OCI-LY1 (cell line): ENCODE measurements around the gene P2RY13.

Experiments used
- H2AFZ ChIP-seq: fragments of 200-600 bp; sonication (generic), shearing (Covaris generic); 2 replicates; pipeline ENCODE4 v1.6.0; 2014; ENCODE audit warnings: antibody characterized with exemption, mild to moderate bottlenecking, low read length
- H3F3A ChIP-seq: fragments of 200-600 bp; sonication (generic), shearing (Covaris generic); 2 replicates; pipeline ENCODE4 v1.6.0; 2014; ENCODE audit warnings: mild to moderate bottlenecking, antibody characterized with exemption, low read length, moderate library complexity; ENCODE audit not compliant: insufficient read depth
- H3K27ac ChIP-seq: fragments of 200-600 bp; sonication (generic); 2 replicates; pipeline ENCODE4 v1.5.1; 2014; ENCODE audit warnings: low read length, mixed run types, mild to moderate bottlenecking, low read depth; ENCODE audit not compliant: poor library complexity, severe bottlenecking
- H3K27me3 ChIP-seq: fragments of 200-600 bp; sonication (generic); 2 replicates; pipeline ENCODE4 v1.6.0; 2014; ENCODE audit warnings: antibody characterized with exemption, mild to moderate bottlenecking, low read length, moderate library complexity; ENCODE audit not compliant: insufficient read depth
- H3K36me3 ChIP-seq: fragments of 200-600 bp; sonication (generic); 2 replicates; pipeline ENCODE4 v1.6.1; 2014; ENCODE audit warnings: mild to moderate bottlenecking, antibody characterized with exemption, low read length, moderate library complexity, mixed read lengths; ENCODE audit not compliant: insufficient read depth
- H3K4me1 ChIP-seq: fragments of 200-600 bp; sonication (generic); 2 replicates; pipeline ENCODE4 v1.5.1; 2014; ENCODE audit warnings: mild to moderate bottlenecking, low read length, moderate library complexity; ENCODE audit not compliant: insufficient read depth, severe bottlenecking
- H3K4me2 ChIP-seq: fragments of 200-600 bp; sonication (generic), shearing (Covaris generic); 2 replicates; pipeline ENCODE4 v1.6.1; 2014; ENCODE audit warnings: low read length
- H3K4me3 ChIP-seq: fragments of 200-600 bp; sonication (generic); 2 replicates; pipeline ENCODE4 v1.5.1; 2014; ENCODE audit warnings: low read length, low read depth, mild to moderate bottlenecking, mixed read lengths; ENCODE audit not compliant: poor library complexity, severe bottlenecking
- H3K79me2 ChIP-seq: fragments of 200-600 bp; shearing (Covaris generic); 2 replicates; pipeline ENCODE4 v1.6.1; 2016; ENCODE audit warnings: mixed run types, low read length, mixed read lengths; ENCODE audit not compliant: insufficient read depth
- H3K9ac ChIP-seq: fragments of 200-600 bp; sonication (generic), shearing (Covaris generic); 2 replicates; pipeline ENCODE4 v1.6.1; 2014; ENCODE audit warnings: mild to moderate bottlenecking, low read length, mixed read lengths
- H3K9me2 ChIP-seq: fragments of 200-600 bp; sonication (generic), shearing (Covaris generic); 2 replicates; pipeline ENCODE4 v1.6.1; 2014; ENCODE audit warnings: low read depth, mild to moderate bottlenecking, low read length, mixed read lengths
- H3K9me3 ChIP-seq: fragments of 200-600 bp; shearing (Covaris generic); 2 replicates; pipeline ENCODE4 v1.6.1; 2014; ENCODE audit warnings: low read length, mixed read lengths
- H4K20me1 ChIP-seq: fragments of 200-600 bp; sonication (generic), shearing (Covaris generic); 2 replicates; pipeline ENCODE4 v1.6.0; 2016; ENCODE audit warnings: mild to moderate bottlenecking, low read length; ENCODE audit not compliant: insufficient read depth
- CTCF ChIP-seq: fragments of 200-600 bp; sonication (generic), shearing (Covaris generic); IDR thresholded peaks from 2 replicates; pipeline ENCODE4 v1.5.1; 2017; ENCODE audit warnings: mild to moderate bottlenecking, antibody characterized with exemption, low read length, moderate library complexity, mixed read lengths
- EZH2 ChIP-seq: fragments of 200-600 bp; sonication (generic), shearing (Covaris generic); IDR thresholded peaks from 2 replicates; pipeline ENCODE4 v1.8.0; 2017; ENCODE audit warnings: borderline replicate concordance, mixed run types, mild to moderate bottlenecking, antibody characterized with exemption, low read length, moderate library complexity, mixed read lengths

The P2RY13 gene

DNA sequence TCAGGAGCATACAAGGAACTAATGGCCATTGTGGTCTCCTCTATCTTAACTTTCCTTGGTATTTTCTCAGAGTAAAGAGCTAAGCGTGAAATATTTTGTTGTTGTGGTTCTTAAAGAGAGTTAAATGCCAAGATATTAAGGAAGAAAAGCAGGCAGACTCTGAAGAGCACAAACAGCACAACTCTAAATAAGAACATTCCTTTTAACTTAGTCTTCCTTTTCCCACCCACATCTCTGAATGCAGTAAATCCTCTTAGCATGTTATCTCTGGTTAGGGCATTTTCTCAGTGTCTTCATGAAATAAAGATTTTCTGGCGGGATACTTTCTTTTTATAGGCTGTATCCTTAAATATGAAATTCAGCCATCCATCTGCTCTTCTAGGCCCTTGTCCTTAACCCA, 14.2 kb downstream of the P2RY13 start:
- Histone ChIP-seq H3F3A (no peaks in the 10 kb centered on the region), H3K4me3 (no peak overlapping the region), H3K9me2 (no peaks in the 10 kb centered on the region), H3K9ac (no peak overlapping the region), H3K36me3 (no peaks in the 10 kb centered on the region), H3K27me3 (no peaks in the 10 kb centered on the region), H3K9me3 (no peaks in the 10 kb centered on the region), H2AFZ (no peak overlapping the region), H3K27ac (no peak overlapping the region), H3K4me1 (no peaks in the 10 kb centered on the region), H3K4me2 (no peak overlapping the region), H3K79me2 (no peaks in the 10 kb centered on the region), H4K20me1 (no peaks in the 10 kb centered on the region)
- TF ChIP-seq EZH2 = no peak
- TF ChIP-seq CTCF = no peak

- TF ChIP-seq EZH2 (no peak), CTCF (no peak)
- H3K9me3 ChIP-seq = no peaks in the 10 kb centered on the region
- no peak overlapping the region for H3K9ac ChIP-seq
- no peak overlapping the region for H3K4me2 ChIP-seq
- H3K4me1 ChIP-seq = no peaks in the 10 kb centered on the region
- H3K27ac ChIP-seq = no peak overlapping the region
- no peaks in the 10 kb centered on the region for H3F3A ChIP-seq
- no peaks in the 10 kb centered on the region for H3K79me2 ChIP-seq
- H2AFZ ChIP-seq = no peak overlapping the region
- H3K9me2 ChIP-seq = no peaks in the 10 kb centered on the region
- H3K27me3 ChIP-seq = no peaks in the 10 kb centered on the region
- no peaks in the 10 kb centered on the region for H3K36me3 ChIP-seq
- H4K20me1 ChIP-seq = no peaks in the 10 kb centered on the region
- no peak overlapping the region for H3K4me3 ChIP-seq
Observed at GRCh38 chr3:151314593-151314992, 14.8 kb downstream of the P2RY13 start.

DNA sequence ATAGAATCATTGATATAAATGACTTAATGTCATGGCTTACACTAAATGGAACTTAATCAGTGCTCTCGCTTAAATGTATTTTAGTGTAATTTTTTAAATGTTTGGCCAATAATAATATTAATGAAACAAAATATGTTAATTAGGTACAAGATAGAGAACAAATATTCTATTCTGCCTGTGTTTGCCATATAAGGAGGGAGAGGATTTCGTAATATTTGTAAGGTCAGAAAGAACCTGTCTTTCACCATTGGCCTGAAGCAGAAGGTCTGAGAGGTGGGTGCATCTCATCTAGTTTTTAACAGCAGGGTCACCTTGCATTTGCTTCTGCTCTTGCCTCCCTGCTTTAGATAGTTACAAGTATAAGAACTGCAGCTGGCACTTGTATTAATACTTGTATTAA, 15.2 kb downstream of the P2RY13 start:
- H3K4me2 ChIP-seq = no peak overlapping the region
- H3K79me2 ChIP-seq = no peaks in the 10 kb centered on the region

More for the DNA sequence above, 15.2 kb downstream of the P2RY13 start:
- H3K36me3 ChIP-seq = no peaks in the 10 kb centered on the region
- no peaks in the 10 kb centered on the region for H3K9me2 ChIP-seq
- no peak overlapping the region for H3K4me3 ChIP-seq
- no peaks in the 10 kb centered on the region for H3K4me1 ChIP-seq
- TF ChIP-seq CTCF (no peak), EZH2 (no peak)
- H4K20me1 ChIP-seq = no peaks in the 10 kb centered on the region
- no peak overlapping the region for H3K27ac ChIP-seq
- H3K9ac ChIP-seq = no peak overlapping the region
- H2AFZ ChIP-seq = no peak overlapping the region
- H3K27me3 ChIP-seq = no peaks in the 10 kb centered on the region
- no peaks in the 10 kb centered on the region for H3K9me3 ChIP-seq
- no peaks in the 10 kb centered on the region for H3F3A ChIP-seq
